HG02852 (cell line): ENCODE data around the gene ARHGAP42.
"Not testable (repeated sequence)": the region's sequence is repeated elsewhere in the genome, so short reads cannot be mapped to it uniquely, and the experiment has no call there.

ENCODE experiments used
- ATAC-seq: cut with Tn5 transposase; IDR thresholded peaks from one replicate; pipeline ENCODE4 v1.9.1; 2021; ENCODE audit warnings: mild to moderate bottlenecking, moderate library complexity; ENCODE audit not compliant: unreplicated experiment

Gene ARHGAP42

GRCh38 chr11:101008961-101009689, 322.0 kb downstream of the ARHGAP42 start:
- ATAC-seq, result no peak

GRCh38 chr11:101009690-101010055, 322.6 kb downstream of the ARHGAP42 start:
- no peak for ATAC-seq

- ATAC-seq, result no peak
These were observed 323.8 kb downstream of the ARHGAP42 start for GRCh38 chr11:101010899-101011298.

DNA sequence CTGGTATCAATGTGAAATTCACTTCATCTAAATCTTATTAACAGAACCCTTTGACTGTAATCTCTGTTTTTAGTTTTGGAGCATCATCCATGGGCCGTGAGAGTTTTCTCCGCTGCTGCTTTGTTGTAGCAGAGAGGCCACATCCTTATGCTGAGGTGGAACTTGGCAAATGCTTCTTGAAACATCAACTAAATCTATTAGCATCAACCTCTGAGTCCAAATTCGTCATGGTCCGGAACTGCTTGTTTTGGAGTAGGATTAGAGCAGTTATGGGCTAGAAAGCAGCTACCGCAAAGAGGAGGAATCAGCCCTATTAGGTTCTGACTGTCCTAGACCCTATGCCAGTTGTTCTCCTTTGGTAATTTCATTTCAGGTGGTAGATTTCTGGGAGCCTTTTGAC, 324.8 kb downstream of the ARHGAP42 start:
- no peak for ATAC-seq

DNA sequence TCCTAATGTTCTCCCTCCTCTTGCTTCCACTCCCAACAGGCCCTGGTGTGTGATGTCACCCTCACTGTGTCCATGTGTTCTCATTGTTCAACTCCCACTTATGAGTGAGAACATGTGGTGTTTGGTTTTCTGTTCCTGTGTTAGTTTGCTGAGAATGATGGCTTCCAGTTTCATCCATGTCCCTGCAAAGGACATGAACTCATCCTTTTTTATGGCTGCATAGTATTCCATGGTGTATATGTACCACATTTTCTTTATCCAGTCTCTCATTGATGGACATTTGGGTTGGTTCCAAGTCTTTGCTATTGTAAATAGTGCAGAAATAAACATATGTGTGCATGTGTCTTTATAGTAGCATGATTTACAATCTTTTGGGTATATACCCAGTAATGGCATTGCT, 326.6 kb downstream of the ARHGAP42 start:
- not testable (repeated sequence) for ATAC-seq

DNA sequence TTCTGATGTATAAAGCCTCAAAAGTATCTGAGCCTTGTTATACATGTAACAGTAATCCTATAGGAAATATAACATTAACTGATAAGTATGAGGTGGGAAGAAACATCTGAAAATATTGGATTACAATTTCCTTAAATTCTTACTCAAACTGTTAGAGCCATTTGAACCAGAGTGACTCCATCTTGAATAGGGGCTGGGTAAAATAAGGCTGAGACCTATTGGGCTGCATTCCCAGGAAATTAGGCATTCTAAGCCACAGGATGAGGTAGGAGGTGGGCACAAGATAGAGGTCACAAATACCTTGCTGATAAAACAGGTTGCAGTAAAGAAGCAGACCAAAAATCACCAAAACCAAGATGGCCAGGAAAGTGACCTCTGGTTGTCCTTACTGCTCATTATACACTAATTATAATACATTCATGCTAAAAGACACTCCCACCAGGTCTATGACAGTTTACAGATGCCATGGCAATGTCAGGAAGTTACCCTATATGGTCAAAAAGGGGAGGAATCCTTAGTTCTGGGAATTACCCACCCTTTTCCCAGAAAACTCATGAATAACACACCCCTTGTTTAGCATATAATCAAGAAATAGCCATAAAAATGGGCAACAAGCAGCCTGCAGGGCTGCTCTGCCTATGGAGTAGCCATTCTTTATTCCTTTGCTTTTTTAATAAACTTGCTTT, 327.7 kb downstream of the ARHGAP42 start:
- no peak for ATAC-seq

GRCh38 chr11:101019870-101020269, 332.8 kb downstream of the ARHGAP42 start:
- ATAC-seq, result no peak

- no peak for ATAC-seq
These were observed 335.2 kb downstream of the ARHGAP42 start for GRCh38 chr11:101022256-101022655.

DNA sequence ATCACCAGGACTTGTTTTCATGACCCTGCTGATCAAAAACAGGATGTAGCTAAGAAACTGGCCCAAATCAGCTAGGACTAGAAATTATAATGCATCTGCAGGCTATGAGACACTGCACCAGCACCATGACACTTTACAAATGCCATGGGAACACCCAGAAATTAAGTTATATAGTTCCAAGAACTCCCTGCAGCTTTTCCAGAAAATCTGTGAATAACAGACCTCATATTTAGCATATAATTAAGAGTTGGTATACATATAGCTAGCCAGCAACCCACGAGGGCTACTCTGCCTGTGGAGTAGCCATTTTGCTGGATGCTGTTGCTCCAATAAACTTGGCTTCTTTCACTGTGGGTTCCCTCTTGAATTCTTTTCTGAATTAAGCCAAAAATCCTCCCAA, 341.6 kb downstream of the ARHGAP42 start:
- no peak for ATAC-seq

- ATAC-seq, result no peak
These were observed 342.9 kb downstream of the ARHGAP42 start for GRCh38 chr11:101030015-101030414.

- ATAC-seq, result peak; percentile 80
These were observed 343.6 kb downstream of the ARHGAP42 start for GRCh38 chr11:101030692-101031091.

- ATAC-seq, result no peak
These were observed 344.6 kb downstream of the ARHGAP42 start for GRCh38 chr11:101031713-101032112.

DNA sequence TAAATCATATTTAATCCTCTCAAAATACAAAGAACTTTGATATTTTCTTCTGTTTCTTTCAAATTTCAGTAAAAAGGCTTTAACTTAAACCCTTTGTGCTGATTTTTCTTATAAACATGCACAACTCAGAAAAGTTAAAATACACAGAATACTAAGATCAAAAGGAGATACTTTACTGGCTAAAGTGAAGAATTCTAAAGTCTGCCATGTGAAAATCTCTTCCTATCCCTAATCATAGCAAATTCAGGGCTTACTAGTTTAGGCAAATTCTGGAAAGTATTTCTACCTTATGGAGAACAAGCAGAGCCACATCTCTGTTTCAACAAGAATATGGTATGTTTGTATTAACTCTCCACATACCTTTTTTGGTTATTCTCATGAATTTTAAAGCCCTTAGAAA, 345.9 kb downstream of the ARHGAP42 start:
- no peak for ATAC-seq

DNA sequence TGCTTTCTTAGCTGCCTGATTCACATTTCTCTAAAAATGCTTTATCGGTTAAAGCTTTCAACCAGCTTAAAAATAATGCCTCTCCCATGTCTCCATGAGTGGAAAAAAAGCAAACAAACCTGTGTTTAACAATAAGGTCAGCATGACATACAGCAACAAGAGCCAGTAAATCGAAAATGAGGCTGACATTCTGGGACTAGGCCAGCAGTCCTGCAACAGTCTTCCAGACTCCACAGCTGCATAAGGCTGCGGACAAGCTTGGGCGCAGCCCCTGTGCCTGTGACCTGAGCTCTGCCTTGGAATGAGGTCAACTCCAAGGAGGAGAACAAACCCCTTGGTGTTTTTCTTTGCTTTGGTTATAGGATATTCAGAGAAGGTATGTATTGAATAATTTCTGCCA, 347.0 kb downstream of the ARHGAP42 start:
- no peak for ATAC-seq

DNA sequence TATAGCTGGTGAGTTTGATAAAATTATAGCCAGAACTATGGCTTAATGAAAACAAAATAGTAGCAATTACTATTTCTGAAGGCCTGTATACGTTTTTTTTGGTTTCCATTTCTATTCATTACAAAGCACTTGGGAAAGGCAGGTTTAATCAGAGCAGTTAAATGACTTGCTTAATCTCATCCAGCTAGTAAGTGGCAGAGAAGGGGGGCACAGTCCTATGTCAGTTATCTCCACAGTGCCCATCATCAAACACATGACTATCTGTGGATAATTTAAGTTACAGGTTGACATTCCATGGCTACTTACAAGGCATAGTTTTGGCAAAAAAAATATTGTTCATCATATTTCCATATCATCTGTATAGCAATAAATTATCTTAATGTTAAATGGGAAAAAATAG, 348.8 kb downstream of the ARHGAP42 start:
- ATAC-seq, result no peak
